Measurements from ENCODE around the gene ACTN4. TPM values are rescaled to one million over a fixed set of nuclear protein-coding genes. Genes with fewer than 3 reads are reported as not detected.

ACTN4 gene
- total and polyA plus RNA-seq, 3 donors from 2014 or later, result 112 to 158 (median 135) TPM

DNA sequence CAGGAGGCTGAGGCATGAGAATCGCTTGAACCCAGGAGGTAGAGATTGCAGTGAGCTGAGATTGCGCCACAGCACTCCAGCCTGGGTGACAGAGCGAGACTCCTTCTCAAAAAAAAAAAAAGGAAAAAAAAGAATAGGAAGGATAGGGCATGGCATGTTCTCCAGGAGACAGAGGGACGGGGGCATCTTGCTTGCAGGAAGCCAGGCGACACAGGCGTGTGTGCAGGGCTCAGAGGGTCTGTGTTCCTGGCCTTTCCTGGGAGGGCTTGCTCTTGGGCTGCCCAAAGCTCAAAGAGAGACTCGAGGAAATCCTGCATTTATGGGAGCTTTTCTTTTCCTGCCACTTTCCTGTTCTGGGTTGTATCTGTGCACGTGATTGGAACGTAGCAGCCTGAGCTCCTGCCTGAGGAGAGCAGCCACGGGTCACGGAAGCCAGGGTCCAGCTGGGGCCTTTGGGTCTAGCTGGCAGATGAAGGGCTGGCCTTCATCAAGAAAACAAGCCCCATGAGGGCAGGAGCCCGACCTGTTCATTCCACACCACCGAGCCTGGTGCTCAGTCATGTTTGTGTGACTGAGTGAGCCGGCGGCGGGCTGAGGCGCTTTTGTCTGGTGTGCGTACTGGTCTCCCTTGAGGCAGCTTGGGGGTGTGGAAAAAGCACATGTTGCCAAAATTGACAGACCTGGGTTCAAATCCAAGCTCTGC lies 52.3 kb downstream of the ACTN4 start:
- H3K4me3 ChIP-seq, result no peak overlapping the region
- no peaks in the 10 kb centered on the region for H3K36me3 ChIP-seq (ENCODE audit: low read depth, missing control alignments)
- no peaks in the 10 kb centered on the region for H3K27me3 ChIP-seq
- H3K4me1 ChIP-seq, result peaks cover 21% of the 10 kb centered on the region
- WGBS, 2 donors, result 80 to 91% methylated on average over 16 to 18 of the region's 18 CpGs
- no peaks in the 10 kb centered on the region for H3K9me3 ChIP-seq
- no peak for DNase-seq
- intact Hi-C loops (cut with DNase I; ENCODE audit: low total_unique reads), result no loop called here
- no peak overlapping the region for H3K27ac ChIP-seq
- no peak for TF ChIP-seq CTCF (IDR thresholded peaks at IDR 0.05)
- no peak for TF ChIP-seq POLR2A (IDR thresholded peaks at IDR 0.05)

- no peaks in the 10 kb centered on the region for H3K36me3 ChIP-seq (ENCODE audit: low read depth, missing control alignments)
- H3K4me1 ChIP-seq, result peaks cover 16% of the 10 kb centered on the region
- intact Hi-C loops (cut with DNase I; ENCODE audit: low total_unique reads), result no loop called here
- no peak overlapping the region for H3K27ac ChIP-seq
- WGBS, 2 donors, result 68 to 80% methylated on average over 16 to 22 of the region's 22 CpGs
- H3K4me3 ChIP-seq, result no peak overlapping the region
- DNase-seq, result no peak
- no peaks in the 10 kb centered on the region for H3K27me3 ChIP-seq
- H3K9me3 ChIP-seq, result no peaks in the 10 kb centered on the region
- no peak for TF ChIP-seq POLR2A (IDR thresholded peaks at IDR 0.05)
- TF ChIP-seq CTCF (IDR thresholded peaks at IDR 0.05), result no peak
These were observed 53.0 kb downstream of the ACTN4 start for GRCh38 chr19:38700350-38700901.

DNA sequence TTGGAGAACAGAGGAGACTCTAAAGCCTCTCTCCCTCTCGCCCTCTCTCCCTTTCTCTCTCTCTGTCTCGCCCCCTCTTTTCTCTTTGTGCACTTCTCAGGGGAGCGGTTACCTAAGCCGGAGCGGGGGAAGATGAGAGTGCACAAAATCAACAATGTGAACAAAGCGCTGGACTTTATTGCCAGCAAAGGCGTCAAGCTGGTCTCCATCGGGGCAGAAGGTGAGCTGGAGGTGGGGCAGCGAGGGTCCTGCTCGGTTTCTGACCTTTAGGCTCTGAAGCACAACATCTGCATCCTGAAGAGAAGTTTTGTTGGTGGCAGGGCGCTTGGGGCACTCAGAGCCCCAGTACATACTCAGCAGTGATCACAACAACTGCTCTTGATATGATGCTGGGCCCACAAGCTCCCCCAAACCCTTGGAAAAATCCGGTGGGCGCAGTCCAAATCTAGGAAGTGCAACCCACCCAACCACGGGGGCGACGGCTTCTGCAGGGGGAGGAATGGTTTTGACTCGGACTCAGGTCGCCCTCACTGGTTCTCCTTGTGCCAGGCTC lies 53.5 kb downstream of the ACTN4 start:
- no peak for TF ChIP-seq CTCF (IDR thresholded peaks at IDR 0.05)
- no peak for TF ChIP-seq POLR2A (IDR thresholded peaks at IDR 0.05)
- intact Hi-C loops (cut with DNase I; ENCODE audit: low total_unique reads), result no loop called here
- DNase-seq, result no peak

DNA sequence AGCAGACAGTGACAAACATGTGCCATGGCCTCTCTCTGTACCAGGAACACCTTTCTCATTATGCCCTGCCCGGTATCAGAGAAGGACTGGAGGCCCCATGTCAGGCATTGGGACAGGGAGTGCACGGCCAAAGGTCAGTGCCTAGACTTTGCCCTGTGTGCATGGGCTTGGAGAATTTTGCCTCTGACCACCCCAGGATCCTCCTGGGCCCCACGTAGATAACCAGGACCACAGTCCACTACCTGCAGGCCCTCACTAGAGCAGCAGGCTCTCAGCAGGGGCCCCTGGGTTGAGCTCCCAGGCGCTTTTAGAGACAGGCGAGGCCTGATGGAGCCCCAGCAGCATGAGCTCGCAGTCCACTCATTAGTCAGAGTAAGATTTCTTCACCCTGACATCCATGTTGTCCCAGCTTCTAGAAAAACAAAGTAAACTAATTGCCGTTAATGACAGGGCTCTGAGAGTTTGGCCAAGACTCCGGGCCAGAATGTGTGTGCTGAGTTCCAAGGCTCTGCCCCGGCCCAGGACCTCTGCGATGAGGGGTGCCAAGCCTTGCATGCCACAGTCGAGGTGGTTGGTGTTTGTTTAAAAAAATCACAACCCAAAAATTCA lies 54.1 kb downstream of the ACTN4 start:
- intact Hi-C loops (cut with DNase I; ENCODE audit: low total_unique reads), result no loop called here
- H3K27me3 ChIP-seq, result no peaks in the 10 kb centered on the region
- H3K36me3 ChIP-seq (ENCODE audit: low read depth, missing control alignments), result no peaks in the 10 kb centered on the region
- H3K4me1 ChIP-seq, result peaks cover 13% of the 10 kb centered on the region
- H3K9me3 ChIP-seq, result no peaks in the 10 kb centered on the region
- H3K27ac ChIP-seq, result no peak overlapping the region
- H3K4me3 ChIP-seq, result no peak overlapping the region
- no peak for DNase-seq
- TF ChIP-seq CTCF (IDR thresholded peaks at IDR 0.05) (no peak), POLR2A (IDR thresholded peaks at IDR 0.05) (no peak)
- 70 to 79% methylated on average over 9 to 11 of the region's 11 CpGs for WGBS, 2 donors

More for the DNA sequence above, 53.5 kb downstream of the ACTN4 start:
- WGBS, 2 donors, result 92 to 95% methylated on average over 15 to 18 of the region's 18 CpGs
- Histone ChIP-seq H3K4me1 (peaks cover 13% of the 10 kb centered on the region), H3K36me3 (ENCODE audit: low read depth, missing control alignments) (no peaks in the 10 kb centered on the region), H3K9me3 (no peaks in the 10 kb centered on the region), H3K27ac (no peak overlapping the region), H3K4me3 (no peak overlapping the region), H3K27me3 (no peaks in the 10 kb centered on the region)
